WTC11 (cell line): ENCODE results near the gene FBXL16. TPM values are rescaled to one million over a fixed set of nuclear protein-coding genes. Genes with fewer than 3 reads are reported as not detected.
A peak's percentile ranks its signal among the peaks of the same experiment; 100 is the strongest.
"Not testable (repeated sequence)": the region's sequence is repeated elsewhere in the genome, so short reads cannot be mapped to it uniquely, and the experiment has no call there.

ENCODE experiments used
- ATAC-seq: fragments of 200-7000 bp; cut with Tn5 transposase; 2 replicates; pipeline ENCODE4 v1.10.0; 2021; ENCODE audit warnings: mild to moderate bottlenecking, moderate library complexity
- CTCF ChIA-PET: fragments of 300-600 bp; sonication (Branson Sonifier 250); formaldehyde crosslinking; loops from one replicate; lab custom pipeline; 2021; ENCODE audit warnings: antibody characterized with exemption; lab: Charles Lee
- POLR2A ChIA-PET: fragments of 350-600 bp; sonication (Branson Sonifier 250); formaldehyde crosslinking; loops from one replicate; lab custom pipeline; 2021; ENCODE audit warnings: antibody characterized with exemption; lab: Charles Lee
- DNase-seq: peaks from one replicate; pipeline ENCODE4 v3.0.0; 2021; ENCODE audit warnings: low spot score
- H3K27ac Mint-ChIP-seq: 2 replicates; pipeline ENCODE4 v1.8.0; 2021; ENCODE audit warnings: mixed read lengths
- H3K27me3 Mint-ChIP-seq: 2 replicates; pipeline ENCODE4 v1.8.0; 2021; ENCODE audit warnings: low read depth, mild to moderate bottlenecking, moderate library complexity, mixed read lengths
- H3K36me3 Mint-ChIP-seq: 2 replicates; pipeline ENCODE4 v1.8.0; 2021; ENCODE audit warnings: mixed read lengths
- H3K4me1 Mint-ChIP-seq: 2 replicates; pipeline ENCODE4 v1.8.0; 2022; ENCODE audit warnings: mixed read lengths
- H3K4me3 Mint-ChIP-seq: 2 replicates; pipeline ENCODE4 v1.8.0; 2021; ENCODE audit warnings: mild to moderate bottlenecking, moderate library complexity, mixed read lengths
- H3K9me3 Mint-ChIP-seq: 2 replicates; pipeline ENCODE4 v1.8.0; 2021; ENCODE audit warnings: mixed read lengths
- FOXK1 ChIP-seq: sonication (generic); formaldehyde crosslinking; IDR thresholded peaks from 2 replicates; pipeline ENCODE4 v1.8.0; 2022; ENCODE audit warnings: mild to moderate bottlenecking, moderate library complexity, missing genetic modification reagents
- HMGXB4 ChIP-seq: sonication (generic); formaldehyde crosslinking; IDR thresholded peaks from 2 replicates; pipeline ENCODE4 v1.8.1; 2023; ENCODE audit warnings: mild to moderate bottlenecking, moderate library complexity, missing genetic modification reagents
- MLX ChIP-seq: sonication (generic); formaldehyde crosslinking; IDR thresholded peaks from 2 replicates; pipeline ENCODE4 v1.8.1; 2023; ENCODE audit warnings: mild to moderate bottlenecking, missing genetic modification reagents, moderate library complexity
- MYBL2 ChIP-seq: sonication (generic); formaldehyde crosslinking; IDR thresholded peaks from 2 replicates; pipeline ENCODE4 v1.8.1; 2023; ENCODE audit warnings: mild to moderate bottlenecking, moderate library complexity, missing genetic modification reagents
- NFATC4 ChIP-seq: fragments of 250-450 bp; sonication (Bioruptor Pico); IDR thresholded peaks from 2 replicates; pipeline ENCODE4 v1.9.0; 2021; ENCODE audit warnings: mild to moderate bottlenecking
- OVOL2 ChIP-seq: fragments of 250-450 bp; sonication (Bioruptor Pico); IDR thresholded peaks from 2 replicates; pipeline ENCODE4 v1.9.0; 2021; ENCODE audit warnings: mild to moderate bottlenecking, borderline replicate concordance
- PRRX2 ChIP-seq: fragments of 250-450 bp; sonication (Bioruptor Pico); IDR thresholded peaks from 2 replicates; pipeline ENCODE4 v1.8.0; 2021; ENCODE audit warnings: mild to moderate bottlenecking
- ZNF138 ChIP-seq: sonication (generic); formaldehyde crosslinking; conservative IDR thresholded peaks from 2 replicates; pipeline ENCODE4 v1.8.1; 2022; ENCODE audit warnings: mild to moderate bottlenecking, moderate library complexity, missing genetic modification reagents
- ZNF219 ChIP-seq: sonication (generic); formaldehyde crosslinking; IDR thresholded peaks from 2 replicates; pipeline ENCODE4 v1.8.0; 2023; ENCODE audit warnings: missing genetic modification reagents, mild to moderate bottlenecking, borderline replicate concordance
- ZNF263 ChIP-seq: sonication (generic); formaldehyde crosslinking; IDR thresholded peaks from 2 replicates; pipeline ENCODE4 v1.8.1; 2022; ENCODE audit warnings: low read depth, mild to moderate bottlenecking, moderate library complexity, missing genetic modification reagents
- ZNF317 ChIP-seq: sonication (generic); formaldehyde crosslinking; IDR thresholded peaks from 2 replicates; pipeline ENCODE4 v1.8.1; 2023; ENCODE audit warnings: low read depth, mild to moderate bottlenecking, moderate library complexity, missing genetic modification reagents, borderline replicate concordance
- ZNF416 ChIP-seq: fragments of 250-450 bp; sonication (Bioruptor Pico); IDR thresholded peaks from 2 replicates; pipeline ENCODE4 v1.9.0; 2021; ENCODE audit warnings: mild to moderate bottlenecking, inconsistent platforms
- total RNA-seq: library from RNA; stranded (reverse); gene quantifications from 3 replicates; pipeline ENCODE4 v1.2.3, GENCODE V29; 2021
- TF ChIP-seq, protein P1 (sequence below): fragments of 200-600 bp; IDR thresholded peaks from 2 replicates; pipeline ENCODE4 v1.8.0; 2022; ENCODE audit warnings: antibody characterized with exemption
- TF ChIP-seq, protein P2 (sequence below): sonication (generic); formaldehyde crosslinking; conservative IDR thresholded peaks from 2 replicates; pipeline ENCODE4 v1.8.1; 2022; ENCODE audit warnings: mild to moderate bottlenecking, missing genetic modification reagents
- TF ChIP-seq, protein P3 (sequence below): fragments of 250-450 bp; sonication (Bioruptor Pico); IDR thresholded peaks from 2 replicates; pipeline ENCODE4 v1.9.0; 2021; ENCODE audit warnings: mild to moderate bottlenecking

Gene FBXL16
- total RNA-seq, 1 experiment from 2014 or later: 22.7 TPM

DNA sequence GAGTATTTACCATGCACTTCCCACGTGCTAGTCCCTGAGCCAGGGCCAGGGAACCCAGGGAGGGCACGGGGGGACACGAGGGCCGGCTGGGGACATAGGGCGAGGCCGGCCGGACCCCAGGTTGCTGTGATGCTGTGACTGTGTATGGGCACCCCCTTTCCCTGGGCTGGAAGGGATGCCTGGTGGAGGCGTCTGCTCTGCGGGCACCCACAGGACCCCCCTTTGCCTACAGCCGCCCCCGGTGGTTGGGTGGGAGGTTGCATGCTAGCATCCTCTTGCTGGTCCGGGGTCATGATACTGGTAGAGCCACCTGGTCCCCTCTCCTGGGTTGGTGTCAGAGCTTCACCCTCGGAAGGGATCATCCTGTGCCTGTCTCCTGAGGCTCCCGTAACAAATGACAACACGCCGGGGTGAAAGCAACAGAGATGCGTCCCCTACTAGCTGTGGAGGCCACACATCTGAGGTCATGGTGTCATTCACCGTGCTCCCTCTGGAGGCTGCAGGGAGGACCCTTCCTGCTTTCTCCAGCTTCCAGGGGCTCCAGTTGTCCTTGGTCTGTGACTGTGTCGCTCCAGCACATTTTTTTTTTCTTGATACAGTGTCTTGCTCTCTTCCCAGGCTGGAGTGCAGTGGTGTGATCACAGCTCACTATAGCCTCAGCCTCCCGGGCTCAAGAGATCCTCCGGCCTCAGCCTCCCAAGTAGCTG, 38.3 kb upstream of the FBXL16 start:
- no peaks in the 10 kb centered on the region for H3K9me3 Mint-ChIP-seq
- TF ChIP-seq, protein P1, sequence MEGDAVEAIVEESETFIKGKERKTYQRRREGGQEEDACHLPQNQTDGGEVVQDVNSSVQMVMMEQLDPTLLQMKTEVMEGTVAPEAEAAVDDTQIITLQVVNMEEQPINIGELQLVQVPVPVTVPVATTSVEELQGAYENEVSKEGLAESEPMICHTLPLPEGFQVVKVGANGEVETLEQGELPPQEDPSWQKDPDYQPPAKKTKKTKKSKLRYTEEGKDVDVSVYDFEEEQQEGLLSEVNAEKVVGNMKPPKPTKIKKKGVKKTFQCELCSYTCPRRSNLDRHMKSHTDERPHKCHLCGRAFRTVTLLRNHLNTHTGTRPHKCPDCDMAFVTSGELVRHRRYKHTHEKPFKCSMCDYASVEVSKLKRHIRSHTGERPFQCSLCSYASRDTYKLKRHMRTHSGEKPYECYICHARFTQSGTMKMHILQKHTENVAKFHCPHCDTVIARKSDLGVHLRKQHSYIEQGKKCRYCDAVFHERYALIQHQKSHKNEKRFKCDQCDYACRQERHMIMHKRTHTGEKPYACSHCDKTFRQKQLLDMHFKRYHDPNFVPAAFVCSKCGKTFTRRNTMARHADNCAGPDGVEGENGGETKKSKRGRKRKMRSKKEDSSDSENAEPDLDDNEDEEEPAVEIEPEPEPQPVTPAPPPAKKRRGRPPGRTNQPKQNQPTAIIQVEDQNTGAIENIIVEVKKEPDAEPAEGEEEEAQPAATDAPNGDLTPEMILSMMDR: peak; percentile 43; the same call in 1 of the 2 replicates
- no peak for TF ChIP-seq NFATC4
- no peak for TF ChIP-seq ZNF138 (CRISPR knock-in tag)
- TF ChIP-seq OVOL2 (CRISPR knock-in tag): no peak
- TF ChIP-seq ZNF317 (CRISPR knock-in tag): no peak
- no peak for TF ChIP-seq ZNF416 (CRISPR knock-in tag)
- TF ChIP-seq, protein P2, sequence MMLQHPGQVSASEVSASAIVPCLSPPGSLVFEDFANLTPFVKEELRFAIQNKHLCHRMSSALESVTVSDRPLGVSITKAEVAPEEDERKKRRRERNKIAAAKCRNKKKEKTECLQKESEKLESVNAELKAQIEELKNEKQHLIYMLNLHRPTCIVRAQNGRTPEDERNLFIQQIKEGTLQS: no peak
- TF ChIP-seq ZNF219: no peak
- TF ChIP-seq, protein P3, sequence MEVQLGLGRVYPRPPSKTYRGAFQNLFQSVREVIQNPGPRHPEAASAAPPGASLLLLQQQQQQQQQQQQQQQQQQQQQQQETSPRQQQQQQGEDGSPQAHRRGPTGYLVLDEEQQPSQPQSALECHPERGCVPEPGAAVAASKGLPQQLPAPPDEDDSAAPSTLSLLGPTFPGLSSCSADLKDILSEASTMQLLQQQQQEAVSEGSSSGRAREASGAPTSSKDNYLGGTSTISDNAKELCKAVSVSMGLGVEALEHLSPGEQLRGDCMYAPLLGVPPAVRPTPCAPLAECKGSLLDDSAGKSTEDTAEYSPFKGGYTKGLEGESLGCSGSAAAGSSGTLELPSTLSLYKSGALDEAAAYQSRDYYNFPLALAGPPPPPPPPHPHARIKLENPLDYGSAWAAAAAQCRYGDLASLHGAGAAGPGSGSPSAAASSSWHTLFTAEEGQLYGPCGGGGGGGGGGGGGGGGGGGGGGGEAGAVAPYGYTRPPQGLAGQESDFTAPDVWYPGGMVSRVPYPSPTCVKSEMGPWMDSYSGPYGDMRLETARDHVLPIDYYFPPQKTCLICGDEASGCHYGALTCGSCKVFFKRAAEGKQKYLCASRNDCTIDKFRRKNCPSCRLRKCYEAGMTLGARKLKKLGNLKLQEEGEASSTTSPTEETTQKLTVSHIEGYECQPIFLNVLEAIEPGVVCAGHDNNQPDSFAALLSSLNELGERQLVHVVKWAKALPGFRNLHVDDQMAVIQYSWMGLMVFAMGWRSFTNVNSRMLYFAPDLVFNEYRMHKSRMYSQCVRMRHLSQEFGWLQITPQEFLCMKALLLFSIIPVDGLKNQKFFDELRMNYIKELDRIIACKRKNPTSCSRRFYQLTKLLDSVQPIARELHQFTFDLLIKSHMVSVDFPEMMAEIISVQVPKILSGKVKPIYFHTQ (CRISPR knock-in tag): no peak
- no peak for TF ChIP-seq MYBL2 (CRISPR knock-in tag)
- no peak for TF ChIP-seq HMGXB4 (CRISPR knock-in tag)
- no peak for TF ChIP-seq FOXK1 (CRISPR knock-in tag)
- TF ChIP-seq ZNF263: peak; percentile 53; the same call in 1 of the 2 replicates
- TF ChIP-seq MLX: no peak
- no peak for TF ChIP-seq PRRX2
- no peak overlapping the region for H3K4me3 Mint-ChIP-seq
- peak; percentile 65 for DNase-seq
- no peaks in the 10 kb centered on the region for H3K27me3 Mint-ChIP-seq
- H3K36me3 Mint-ChIP-seq: no peaks in the 10 kb centered on the region
- peak; percentile 19 for ATAC-seq
- H3K27ac Mint-ChIP-seq: no peak overlapping the region
- ChIA-PET POLR2A (interaction anchor here (0.9 kb wide), 1 partner anchor 24 kb away, joined by 3 read pairs; no protein-coding TSS in a partner anchor), CTCF (interaction anchor here (0.8 to 3.8 kb wide), 16 partner anchors 8 to 54 kb away, joined by 3 to 27 read pairs (median 4); partner anchors contain the start of genes ANTKMT, CCDC78, CHTF18 and HAGHL)
- peaks cover 7% of the 10 kb centered on the region for H3K4me1 Mint-ChIP-seq

DNA sequence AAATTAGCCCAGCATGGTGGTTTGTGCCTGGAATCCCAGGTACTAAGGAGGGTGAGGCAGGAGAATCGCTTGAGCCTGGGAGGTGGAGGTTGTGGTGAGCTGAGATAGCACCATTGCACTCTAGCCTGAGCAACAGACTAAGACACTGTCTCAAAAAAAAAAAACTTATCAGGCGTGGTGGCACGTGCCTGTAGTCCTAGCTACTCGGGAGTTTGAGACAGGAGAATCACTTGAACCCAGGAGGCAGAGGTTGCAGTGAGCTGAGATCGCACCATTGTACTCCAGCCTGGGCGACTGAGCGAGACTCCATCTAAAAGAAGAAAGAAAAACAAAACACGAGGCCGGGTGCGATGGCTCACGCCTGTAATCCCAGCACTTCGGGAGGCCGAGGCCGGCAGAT, 37.3 kb upstream of the FBXL16 start:
- not testable (repeated sequence) for H3K4me1 Mint-ChIP-seq, H3K36me3 Mint-ChIP-seq, ATAC-seq, H3K27ac Mint-ChIP-seq, DNase-seq, H3K4me3 Mint-ChIP-seq, H3K27me3 Mint-ChIP-seq, H3K9me3 Mint-ChIP-seq
- POLR2A ChIA-PET: interaction anchor here (0.9 kb wide), 1 partner anchor 23 kb away, joined by 3 read pairs; no protein-coding TSS in a partner anchor
- CTCF ChIA-PET: interaction anchor here (0.5 to 3.8 kb wide), 11 partner anchors 9 to 1560 kb away, joined by 3 to 27 read pairs (median 6); partner anchors contain the start of genes ANTKMT, CHTF18, METRN and RPUSD1
